ENCODE results near the gene ABLIM1. TPM values are rescaled to one million over a fixed set of nuclear protein-coding genes. Genes with fewer than 3 reads are reported as not detected.

ABLIM1 gene
- total RNA-seq, 1 donor from 2014 or later: 87.7 TPM

DNA sequence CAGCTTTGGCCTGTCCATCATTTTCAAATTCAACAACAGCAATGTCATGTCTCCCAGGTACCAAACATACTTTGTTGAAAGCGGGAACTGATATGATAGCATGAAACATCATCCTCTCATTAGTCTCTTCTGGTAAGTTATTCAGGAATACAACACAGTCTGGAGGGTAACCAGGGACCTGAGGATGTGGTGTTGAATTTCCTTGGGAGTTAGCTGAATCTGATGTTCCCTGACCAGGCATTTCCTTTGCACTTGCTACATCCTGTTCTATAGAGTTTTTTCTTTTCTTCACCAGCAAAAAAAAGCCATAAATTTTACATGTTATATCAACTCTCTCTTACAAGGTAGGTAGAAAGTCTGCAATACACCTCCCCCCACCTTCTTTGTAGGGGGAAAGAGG lies 156.0 kb downstream of the ABLIM1 start:
- TF ChIP-seq CTCF (IDR thresholded peaks at IDR 0.05): no peak
- no peaks in the 10 kb centered on the region for H3K27me3 ChIP-seq
- H3K4me3 ChIP-seq: no peak overlapping the region
- DNase-seq (ENCODE audit: low spot score in 2 of 2): no peak
- H3K36me3 ChIP-seq: no peaks in the 10 kb centered on the region
- intact Hi-C loops (cut with DNase I): no loop called here
- peaks cover 0 to 10% of the 10 kb centered on the region in 2 donors for H3K4me1 ChIP-seq
- no peaks in the 10 kb centered on the region for H3K9me3 ChIP-seq
- H3K27ac ChIP-seq: no peak overlapping the region

DNA sequence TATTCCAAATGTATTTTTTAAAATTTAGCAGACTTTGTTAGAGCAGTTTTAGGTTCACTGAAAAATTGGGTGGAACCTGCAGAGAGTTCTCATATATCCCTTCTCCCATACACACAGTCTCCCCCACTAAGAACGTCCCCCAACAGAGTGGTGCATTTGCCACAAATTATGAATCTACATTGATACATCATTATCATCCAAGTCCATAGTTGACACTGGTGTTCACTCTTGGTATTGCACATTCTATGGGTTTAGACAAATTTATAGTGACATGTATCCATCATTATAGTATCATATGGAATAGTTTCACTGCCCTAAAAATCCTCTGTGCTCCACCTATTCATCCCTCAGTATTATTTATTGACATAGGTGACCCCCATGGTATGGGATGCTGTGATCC lies 156.4 kb downstream of the ABLIM1 start:
- intact Hi-C loops (cut with DNase I): no loop called here
- Histone ChIP-seq H3K4me3 (no peak overlapping the region), H3K4me1 (peaks cover 0 to 9% of the 10 kb centered on the region in 2 donors), H3K36me3 (no peaks in the 10 kb centered on the region), H3K27ac (no peak overlapping the region), H3K27me3 (no peaks in the 10 kb centered on the region), H3K9me3 (no peaks in the 10 kb centered on the region)
- TF ChIP-seq CTCF (IDR thresholded peaks at IDR 0.05): no peak
- no peak for DNase-seq (ENCODE audit: low spot score in 2 of 2)

- no peak for DNase-seq (ENCODE audit: low spot score in 2 of 2)
- TF ChIP-seq CTCF (IDR thresholded peaks at IDR 0.05): no peak
These were observed 157.4 kb downstream of the ABLIM1 start for GRCh38 chr10:114500643-114501042.

GRCh38 chr10:114499630-114500190 lies 158.4 kb downstream of the ABLIM1 start:
- no peaks in the 10 kb centered on the region for H3K4me1 ChIP-seq
- no peak overlapping the region for H3K4me3 ChIP-seq
- no peaks in the 10 kb centered on the region for H3K36me3 ChIP-seq
- no peaks in the 10 kb centered on the region for H3K27me3 ChIP-seq
- H3K27ac ChIP-seq: no peak overlapping the region
- intact Hi-C loops (cut with DNase I): no loop called here
- H3K9me3 ChIP-seq: no peaks in the 10 kb centered on the region
- no peak for DNase-seq (ENCODE audit: low spot score in 2 of 2)
- no peak for TF ChIP-seq CTCF (IDR thresholded peaks at IDR 0.05)

More at GRCh38 chr10:114500643-114501042, 157.4 kb downstream of the ABLIM1 start:
- H3K36me3 ChIP-seq: no peaks in the 10 kb centered on the region
- peaks cover 0 to 3% of the 10 kb centered on the region in 2 donors for H3K4me1 ChIP-seq
- no peak overlapping the region for H3K4me3 ChIP-seq
- no peak overlapping the region for H3K27ac ChIP-seq
- H3K27me3 ChIP-seq: no peaks in the 10 kb centered on the region
- H3K9me3 ChIP-seq: no peaks in the 10 kb centered on the region
- intact Hi-C loops (cut with DNase I): no loop called here

- Histone ChIP-seq H3K27me3 (no peaks in the 10 kb centered on the region), H3K36me3 (no peaks in the 10 kb centered on the region), H3K9me3 (no peaks in the 10 kb centered on the region), H3K27ac (no peak overlapping the region), H3K4me3 (no peak overlapping the region), H3K4me1 (no peaks in the 10 kb centered on the region)
- TF ChIP-seq CTCF (IDR thresholded peaks at IDR 0.05): no peak
- intact Hi-C loops (cut with DNase I): no loop called here
- DNase-seq (ENCODE audit: low spot score in 2 of 2): no peak
These were observed 159.0 kb downstream of the ABLIM1 start for GRCh38 chr10:114499116-114499515.

Data from ascending aorta (tissue), 2 donors.